ENCODE data around the gene NKAIN1. TPM values are rescaled to one million over a fixed set of nuclear protein-coding genes. Genes with fewer than 3 reads are reported as not detected.

NKAIN1 gene
- polyA plus RNA-seq, 1 donor (not counting 4 experiments of a cell fraction or from before 2014, with no cell fraction given): not detected

DNA sequence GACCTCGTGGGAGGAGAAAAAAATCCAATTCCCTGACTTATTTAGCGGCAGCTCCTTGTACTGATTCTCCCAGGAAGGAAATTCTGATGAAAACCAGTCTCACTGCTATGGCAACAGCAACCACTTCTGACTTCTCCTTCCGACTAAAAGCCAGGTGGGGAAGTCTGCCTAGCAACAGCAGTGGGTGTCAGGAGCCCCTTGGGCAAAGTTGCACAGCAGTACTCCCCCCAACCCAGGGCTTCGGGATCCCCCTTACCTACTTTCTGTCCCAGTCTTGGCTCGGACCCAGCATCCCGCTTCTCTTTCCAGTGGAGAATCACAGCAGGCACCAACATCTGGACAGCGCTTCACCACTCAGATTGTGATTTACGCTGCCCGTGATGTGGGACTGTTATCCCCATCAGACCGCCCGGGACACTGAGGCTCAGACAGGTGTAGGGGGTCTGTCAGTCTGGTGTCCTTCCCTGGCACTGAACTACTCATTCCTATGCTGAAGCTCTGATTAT lies 24.6 kb downstream of the NKAIN1 start:
- no peak overlapping the region for H3K4me2 ChIP-seq (ENCODE audit: control insufficient read depth, extremely low read depth, insufficient read depth, low read depth, low read length)
- FAIRE-seq (no peak), DNase-seq (ENCODE audit: low read depth, low spot score) (no peak)
- H3K9ac ChIP-seq (ENCODE audit: control insufficient read depth, extremely low read depth, insufficient read depth, low read length): no peak overlapping the region
- dilution Hi-C loops (cut with MboI; ENCODE audit: extremely low pct_ligation_motif_present, low sequenced_read_pairs): no loop called here
- no peaks in the 10 kb centered on the region for H3K9me1 ChIP-seq (ENCODE audit: control insufficient read depth, extremely low read depth, insufficient read depth, low read length)
- H3K4me3 ChIP-seq (ENCODE audit: control insufficient read depth in 2 of 3, extremely low read depth in 1 of 3, insufficient read depth in 2 of 3, low read depth in 1 of 3, low read length in 3 of 3): no peak overlapping the region
- H3K4me1 ChIP-seq (ENCODE audit: control insufficient read depth, extremely low read depth, insufficient read depth, low read length): no peaks in the 10 kb centered on the region
- TF ChIP-seq CTCF (optimal IDR thresholded peaks at IDR 0.05 in 1 of 3, IDR thresholded peaks at IDR 0.05 in 1 of 3, conservative IDR thresholded peaks at IDR 0.05 in 1 of 3; ENCODE audit: extremely low read depth in 1 of 3, insufficient read depth in 2 of 3, low read length in 3 of 3) (no peak), EZH2 (IDR thresholded peaks at IDR 0.05; ENCODE audit: low read length) (no peak)
- H2AFZ ChIP-seq (ENCODE audit: control insufficient read depth, low read length): no peak overlapping the region
- no peaks in the 10 kb centered on the region for H3K79me2 ChIP-seq (ENCODE audit: control insufficient read depth, insufficient read depth, low read length)
- H4K20me1 ChIP-seq (ENCODE audit: control insufficient read depth, extremely low read depth, insufficient read depth, low read length): no peaks in the 10 kb centered on the region
- H3K9me3 ChIP-seq (ENCODE audit: control insufficient read depth, low read depth, low read length): peaks cover 2% of the 10 kb centered on the region
- no peaks in the 10 kb centered on the region for H3K27me3 ChIP-seq (ENCODE audit: control insufficient read depth, extremely low read depth, insufficient read depth, low read length)
- H3K36me3 ChIP-seq (ENCODE audit: control insufficient read depth in 2 of 2, extremely low read depth in 1 of 2, insufficient read depth in 2 of 2, low read length in 2 of 2): no peaks in the 10 kb centered on the region
- H3K27ac ChIP-seq (ENCODE audit: control insufficient read depth, insufficient read depth, low read length): no peak overlapping the region

DNA sequence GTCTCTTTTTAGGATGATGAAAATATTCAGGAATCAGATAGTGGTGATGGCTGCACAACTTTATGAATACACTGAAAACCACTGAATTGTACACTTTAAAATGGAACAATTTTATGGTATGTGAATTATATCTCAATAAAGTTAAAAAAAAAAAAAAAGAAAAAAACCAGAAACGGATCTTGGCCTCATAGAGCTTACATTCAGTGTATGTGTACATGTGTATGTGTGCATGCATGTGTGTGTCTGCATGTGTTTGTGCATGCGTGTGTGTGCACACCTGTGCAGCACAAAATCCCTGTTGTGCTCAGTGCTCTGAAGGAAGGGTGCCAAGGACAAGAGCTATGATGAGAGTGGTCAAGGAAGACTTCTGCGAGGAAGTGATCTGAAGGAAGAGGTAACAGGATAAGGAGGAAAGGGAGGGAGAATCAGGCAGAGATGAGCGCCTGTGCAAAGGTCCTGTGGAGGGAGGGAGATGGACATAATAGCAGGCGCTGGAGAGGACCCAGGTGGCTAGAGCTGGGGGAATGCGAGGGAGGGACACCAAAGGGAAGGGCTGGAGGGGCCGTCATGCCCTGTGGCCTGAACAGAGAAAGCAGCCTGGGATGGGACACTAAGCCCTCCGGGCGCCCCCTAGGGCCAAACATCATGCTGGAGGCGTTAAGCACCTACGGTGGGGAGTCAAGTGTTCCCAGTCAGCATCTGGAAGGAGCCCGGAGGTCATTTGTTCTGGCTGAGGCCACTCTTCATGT lies 25.2 kb downstream of the NKAIN1 start:
- Histone ChIP-seq H3K79me2 (ENCODE audit: control insufficient read depth, insufficient read depth, low read length) (no peaks in the 10 kb centered on the region), H3K9me1 (ENCODE audit: control insufficient read depth, extremely low read depth, insufficient read depth, low read length) (no peaks in the 10 kb centered on the region), H3K27ac (ENCODE audit: control insufficient read depth, insufficient read depth, low read length) (no peak overlapping the region), H3K27me3 (ENCODE audit: control insufficient read depth, extremely low read depth, insufficient read depth, low read length) (no peaks in the 10 kb centered on the region), H3K4me3 (ENCODE audit: control insufficient read depth in 2 of 3, extremely low read depth in 1 of 3, insufficient read depth in 2 of 3, low read depth in 1 of 3, low read length in 3 of 3) (no peak overlapping the region), H3K36me3 (ENCODE audit: control insufficient read depth in 2 of 2, extremely low read depth in 1 of 2, insufficient read depth in 2 of 2, low read length in 2 of 2) (no peaks in the 10 kb centered on the region), H2AFZ (ENCODE audit: control insufficient read depth, low read length) (no peak overlapping the region), H4K20me1 (ENCODE audit: control insufficient read depth, extremely low read depth, insufficient read depth, low read length) (no peaks in the 10 kb centered on the region), H3K9ac (ENCODE audit: control insufficient read depth, extremely low read depth, insufficient read depth, low read length) (no peak overlapping the region), H3K9me3 (ENCODE audit: control insufficient read depth, low read depth, low read length) (peaks cover 2% of the 10 kb centered on the region), H3K4me1 (ENCODE audit: control insufficient read depth, extremely low read depth, insufficient read depth, low read length) (no peaks in the 10 kb centered on the region), H3K4me2 (ENCODE audit: control insufficient read depth, extremely low read depth, insufficient read depth, low read depth, low read length) (no peak overlapping the region)
- no peak for TF ChIP-seq CTCF (optimal IDR thresholded peaks at IDR 0.05 in 1 of 3, IDR thresholded peaks at IDR 0.05 in 1 of 3, conservative IDR thresholded peaks at IDR 0.05 in 1 of 3; ENCODE audit: extremely low read depth in 1 of 3, insufficient read depth in 2 of 3, low read length in 3 of 3)
- no peak for TF ChIP-seq EZH2 (IDR thresholded peaks at IDR 0.05; ENCODE audit: low read length)
- no peak for DNase-seq (ENCODE audit: low read depth, low spot score)
- dilution Hi-C loops (cut with MboI; ENCODE audit: extremely low pct_ligation_motif_present, low sequenced_read_pairs): no loop called here
- FAIRE-seq: no peak
